HL-60 (cell line): ENCODE measurements around the gene EFHC1.

Source experiments
- CTCF ChIP-seq: IDR thresholded peaks from one replicate; pipeline ENCODE4 v1.5.1; 2011; ENCODE audit warnings: low read length, control low read depth, inconsistent platforms; ENCODE audit not compliant: insufficient read depth
- POLR2AphosphoS5 ChIP-seq: IDR thresholded peaks from 2 replicates; pipeline ENCODE4 v1.6.1; 2012; ENCODE audit warnings: low read depth

DNA sequence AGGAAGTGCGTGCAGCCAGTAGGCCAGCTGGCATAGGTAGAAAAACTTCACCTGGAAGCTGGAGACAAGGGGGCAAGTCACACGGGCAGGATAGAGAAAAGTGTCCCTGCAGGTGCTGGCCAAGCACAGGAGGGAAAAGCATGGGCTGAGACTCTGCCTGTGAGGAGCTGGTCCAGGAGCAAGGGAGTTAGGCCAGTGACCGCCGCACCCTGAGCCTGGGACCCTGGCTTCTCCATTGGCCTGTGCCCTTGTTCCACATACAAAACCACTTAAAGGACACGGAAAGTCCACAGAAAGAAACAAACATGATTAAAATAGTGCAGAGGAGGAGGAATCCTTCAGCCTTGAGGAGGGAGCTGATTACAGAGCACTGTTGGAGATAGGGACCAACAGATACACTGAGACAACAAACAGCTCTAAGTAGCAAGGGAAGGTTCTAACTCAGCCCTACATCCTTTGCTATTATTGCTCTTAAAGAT lies 88.2 kb downstream of the EFHC1 start:
- no peak for TF ChIP-seq CTCF
- no peak for TF ChIP-seq POLR2AphosphoS5
